Right lung (tissue), 5 donors: ENCODE measurements around the gene MAP3K7. TPM values are rescaled to one million over a fixed set of nuclear protein-coding genes. Genes with fewer than 3 reads are reported as not detected.

Experiments
- DNase-seq, 2 donors: peaks; one replicate each; pipeline ENCODE4 v3.0.0-alpha.2; 2013
- polyA plus RNA-seq, 5 donors: library from polyadenylated mRNA; unstranded; fragments of 120-200 nt; gene quantifications; one replicate each; pipeline versions ENCODE4 v1.2.1 to v1.2.3, GENCODE V29; 2013; ENCODE audit warnings: inconsistent platforms in 1 of 5, low replicate concordance in 1 of 5; ENCODE audit not compliant: insufficient read length in 5 of 5, insufficient read depth in 1 of 5

MAP3K7 gene
- polyA plus RNA-seq, 5 donors: 36.5 to 58.5 (median 50.8) TPM

GRCh38 chr6:90488816-90489215 lies 98.1 kb downstream of the MAP3K7 start:
- DNase-seq: no peak

- DNase-seq: no peak
These were observed 101.1 kb downstream of the MAP3K7 start for GRCh38 chr6:90485635-90486277.

GRCh38 chr6:90484903-90485302 lies 102.0 kb downstream of the MAP3K7 start:
- no peak for DNase-seq

- DNase-seq: no peak
These were observed 102.5 kb downstream of the MAP3K7 start for GRCh38 chr6:90484385-90484784.

- DNase-seq: no peak
These were observed 102.9 kb downstream of the MAP3K7 start for GRCh38 chr6:90483956-90484355.

GRCh38 chr6:90483116-90483839 lies 103.6 kb downstream of the MAP3K7 start:
- no peak for DNase-seq

GRCh38 chr6:90480666-90481065 lies 106.2 kb downstream of the MAP3K7 start:
- DNase-seq: no peak

- DNase-seq: no peak
These were observed 107.3 kb downstream of the MAP3K7 start for GRCh38 chr6:90479603-90479926.

- DNase-seq: peak; percentile 71 to 86
These were observed 107.9 kb downstream of the MAP3K7 start for GRCh38 chr6:90478789-90479602.

- no peak for DNase-seq
These were observed 108.6 kb downstream of the MAP3K7 start for GRCh38 chr6:90478278-90478677.

- DNase-seq: no peak
These were observed 109.5 kb downstream of the MAP3K7 start for GRCh38 chr6:90477366-90477765.

- no peak for DNase-seq
These were observed 114.2 kb downstream of the MAP3K7 start for GRCh38 chr6:90472716-90473115.

- DNase-seq: no peak
These were observed 115.6 kb downstream of the MAP3K7 start for GRCh38 chr6:90471263-90471662.

GRCh38 chr6:90469906-90470305 lies 117.0 kb downstream of the MAP3K7 start:
- peak; percentile 23 to 29 for DNase-seq

GRCh38 chr6:90468859-90469258 lies 118.0 kb downstream of the MAP3K7 start:
- DNase-seq: no peak

GRCh38 chr6:90468080-90468479 lies 118.8 kb downstream of the MAP3K7 start:
- no peak for DNase-seq

- no peak for DNase-seq
These were observed 119.3 kb downstream of the MAP3K7 start for GRCh38 chr6:90467546-90467945.

GRCh38 chr6:90466154-90466940 lies 120.5 kb downstream of the MAP3K7 start:
- DNase-seq: no peak

- DNase-seq: no peak
These were observed 121.2 kb downstream of the MAP3K7 start for GRCh38 chr6:90465686-90466085.

- DNase-seq: no peak
These were observed 122.4 kb downstream of the MAP3K7 start for GRCh38 chr6:90464507-90464906.

GRCh38 chr6:90463874-90464273 lies 123.0 kb downstream of the MAP3K7 start:
- DNase-seq: no peak
